Loucy (cell line): ENCODE results near the gene LY6G6F.

Source experiments
- CTCF ChIP-seq: fragments of 200-600 bp; sonication (generic); conservative IDR thresholded peaks from 2 replicates; pipeline ENCODE4 v1.5.1; 2014; ENCODE audit warnings: mild to moderate bottlenecking, antibody characterized with exemption, low read length
- EZH2phosphoT487 ChIP-seq: fragments of 200-600 bp; IDR thresholded peaks from 2 replicates; pipeline ENCODE4 v1.6.1; 2018; ENCODE audit warnings: antibody characterized with exemption, mild to moderate bottlenecking, moderate library complexity, borderline replicate concordance

GRCh38 chr6:31680226-31681134, 26.2 kb upstream of the LY6G6F start, which contains the start of gene LY6G5C:
- TF ChIP-seq CTCF (peak; percentile 40; the same call in 1 of the 2 replicates), EZH2phosphoT487 (no peak)
